GM13976 (cell line): ENCODE data around the gene EXOG.

Experiments used
- DNase-seq: peaks from one replicate; pipeline ENCODE4 v3.0.0; 2012; ENCODE audit warnings: low spot score
- in situ Hi-C: fragments of 300-500 bp; cut with MboI; formaldehyde crosslinking; loops from one replicate; pipeline ENCODE4 v1.12.0; 2022; ENCODE audit warnings: low sequenced_read_pairs, mixed read lengths, inconsistent platforms; ENCODE audit not compliant: unreplicated experiment
- TF ChIP-seq, protein P1 (sequence below): IDR thresholded peaks from 2 replicates; pipeline ENCODE4 v1.5.1; 2012; ENCODE audit warnings: borderline replicate concordance, mild to moderate bottlenecking; ENCODE audit not compliant: insufficient read depth; ENCODE audit errors: extremely low read depth, missing control alignments, control extremely low read depth

Gene EXOG

GRCh38 chr3:38496131-38496910 is at the start of gene EXOG:
Gene EXOG (plus strand): TSS chr3:38496340. CDS start chr3:38496368, 28 bp downstream.
- peak; percentile 99 for DNase-seq
- in situ Hi-C loops = loop anchor here (25.0 kb wide), 1 partner anchor 359 kb away; the partner anchor contains the start of genes ACAA1 and MYD88
- TF ChIP-seq, protein P1, sequence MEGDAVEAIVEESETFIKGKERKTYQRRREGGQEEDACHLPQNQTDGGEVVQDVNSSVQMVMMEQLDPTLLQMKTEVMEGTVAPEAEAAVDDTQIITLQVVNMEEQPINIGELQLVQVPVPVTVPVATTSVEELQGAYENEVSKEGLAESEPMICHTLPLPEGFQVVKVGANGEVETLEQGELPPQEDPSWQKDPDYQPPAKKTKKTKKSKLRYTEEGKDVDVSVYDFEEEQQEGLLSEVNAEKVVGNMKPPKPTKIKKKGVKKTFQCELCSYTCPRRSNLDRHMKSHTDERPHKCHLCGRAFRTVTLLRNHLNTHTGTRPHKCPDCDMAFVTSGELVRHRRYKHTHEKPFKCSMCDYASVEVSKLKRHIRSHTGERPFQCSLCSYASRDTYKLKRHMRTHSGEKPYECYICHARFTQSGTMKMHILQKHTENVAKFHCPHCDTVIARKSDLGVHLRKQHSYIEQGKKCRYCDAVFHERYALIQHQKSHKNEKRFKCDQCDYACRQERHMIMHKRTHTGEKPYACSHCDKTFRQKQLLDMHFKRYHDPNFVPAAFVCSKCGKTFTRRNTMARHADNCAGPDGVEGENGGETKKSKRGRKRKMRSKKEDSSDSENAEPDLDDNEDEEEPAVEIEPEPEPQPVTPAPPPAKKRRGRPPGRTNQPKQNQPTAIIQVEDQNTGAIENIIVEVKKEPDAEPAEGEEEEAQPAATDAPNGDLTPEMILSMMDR = peak; percentile 77

GRCh38 chr3:38446812-38447211 is 49.3 kb upstream of the EXOG start:
- no peak for DNase-seq
- in situ Hi-C loops = no loop called here
- TF ChIP-seq, protein P1 = no peak

GRCh38 chr3:38450853-38451252 is 45.3 kb upstream of the EXOG start:
- in situ Hi-C loops = no loop called here
- DNase-seq = no peak
- TF ChIP-seq, protein P1 = no peak

DNA sequence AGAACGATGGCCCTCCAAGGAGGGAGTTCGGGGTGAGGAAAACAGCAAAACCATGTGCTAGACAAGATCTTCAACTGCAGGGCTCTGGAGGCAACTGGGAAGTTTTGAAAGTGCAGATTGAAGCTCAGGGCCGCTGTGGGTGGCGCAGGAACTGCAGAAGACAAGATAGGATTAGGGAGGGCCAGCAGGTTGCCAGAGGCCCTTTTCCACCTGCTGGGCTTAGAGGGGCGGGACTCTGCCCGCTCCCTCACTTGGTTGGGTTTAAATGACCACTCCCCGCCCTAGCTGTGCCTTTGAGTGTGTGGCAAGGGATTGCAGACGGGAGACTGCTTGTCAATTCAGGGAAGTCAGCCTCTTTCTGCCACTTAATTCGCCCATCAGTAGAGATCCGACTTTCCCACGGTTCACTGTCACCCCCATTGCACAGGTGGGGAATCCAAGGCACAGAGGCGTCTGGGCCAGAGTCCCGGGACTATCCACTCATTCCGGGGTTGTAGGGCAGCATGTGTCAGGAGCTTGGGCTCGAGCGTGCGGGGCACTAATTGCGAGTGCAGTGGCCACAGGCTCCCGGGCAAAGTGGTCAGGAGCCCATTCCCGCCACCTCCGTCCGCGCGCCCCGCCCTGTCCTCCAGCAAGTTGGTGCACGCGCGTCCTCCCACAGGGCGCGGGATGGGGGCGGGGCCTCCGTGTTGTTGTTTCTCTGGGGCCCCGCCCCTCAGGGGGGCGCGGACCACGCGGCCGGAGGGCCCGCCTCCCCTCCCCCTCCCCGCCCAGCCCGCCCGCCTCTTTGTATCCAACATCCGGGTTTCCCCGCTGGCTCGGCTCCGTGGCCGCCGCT is 42.8 kb upstream of the EXOG start, which contains the start of gene ACVR2B:
Gene ACVR2B, plus strand, starts transcription at position 816 of the 838 bp plus-strand sequence. CDS start 433 bp downstream, outside the sequence.
- TF ChIP-seq, protein P1 = no peak
- in situ Hi-C loops = no loop called here
- DNase-seq = peak; percentile 96

GRCh38 chr3:38453913-38454177 is 42.3 kb upstream of the EXOG start:
- in situ Hi-C loops = no loop called here
- TF ChIP-seq, protein P1 = no peak
- DNase-seq = no peak

GRCh38 chr3:38454178-38454883 is 41.8 kb upstream of the EXOG start:
- in situ Hi-C loops = no loop called here
- peak; percentile 74 for DNase-seq

More at GRCh38 chr3:38454178-38454883, 41.8 kb upstream of the EXOG start:
- TF ChIP-seq, protein P1 = no peak
